Loucy (cell line): ENCODE measurements around the gene SULT1A3.

Source experiments
- EZH2phosphoT487 ChIP-seq: fragments of 200-600 bp; IDR thresholded peaks from 2 replicates; pipeline ENCODE4 v1.6.1; 2018; ENCODE audit warnings: antibody characterized with exemption, mild to moderate bottlenecking, moderate library complexity, borderline replicate concordance
- TF ChIP-seq, protein P1 (sequence below): fragments of 200-600 bp; sonication (generic); conservative IDR thresholded peaks from 2 replicates; pipeline ENCODE4 v1.5.1; 2014; ENCODE audit warnings: mild to moderate bottlenecking, antibody characterized with exemption, low read length

DNA sequence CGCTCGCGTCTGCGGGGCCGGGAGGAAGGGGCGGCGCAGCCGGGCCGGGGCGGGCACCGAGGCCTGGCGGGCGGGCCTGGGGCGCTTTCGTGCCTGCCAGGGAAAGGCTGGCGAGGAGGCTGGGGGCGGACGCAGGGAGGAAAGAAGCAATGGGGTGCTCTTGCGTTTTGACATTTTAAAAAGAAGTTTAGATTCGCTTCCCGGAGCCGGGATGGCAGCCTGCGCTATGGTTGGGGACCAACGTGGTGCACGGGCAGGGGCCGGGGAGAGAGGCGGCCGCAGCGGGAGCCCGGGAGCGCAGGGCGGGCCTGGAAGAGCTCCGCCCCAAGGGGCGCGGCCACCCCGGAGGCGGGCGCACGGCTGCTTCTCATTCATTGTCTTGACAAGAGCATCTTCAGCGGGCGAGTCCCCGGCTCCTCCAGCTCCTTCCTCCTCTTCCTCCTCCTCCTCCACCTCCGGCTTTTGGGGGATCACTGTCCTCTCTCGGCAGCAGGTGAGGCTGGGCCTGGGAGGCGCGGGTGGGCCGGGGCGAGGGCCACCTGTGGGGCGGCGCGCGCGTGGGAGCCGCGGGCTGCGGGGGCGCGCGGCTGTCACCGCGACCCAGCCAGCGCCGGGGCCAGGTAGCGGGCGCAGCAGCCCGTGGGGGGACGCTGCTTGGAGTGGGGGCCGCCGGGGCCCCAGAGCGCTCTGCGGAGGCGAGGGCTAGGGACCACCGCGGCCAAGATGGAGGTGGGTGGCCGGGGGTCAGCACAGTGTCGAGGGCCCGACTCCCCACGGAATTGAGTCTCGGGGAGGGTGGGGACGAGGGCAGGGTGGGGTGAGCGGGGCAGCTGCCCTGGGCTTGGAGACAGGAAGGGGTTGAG, 15.6 kb upstream of the SULT1A3 start, which contains the start of gene CORO1A:
- TF ChIP-seq, protein P1, sequence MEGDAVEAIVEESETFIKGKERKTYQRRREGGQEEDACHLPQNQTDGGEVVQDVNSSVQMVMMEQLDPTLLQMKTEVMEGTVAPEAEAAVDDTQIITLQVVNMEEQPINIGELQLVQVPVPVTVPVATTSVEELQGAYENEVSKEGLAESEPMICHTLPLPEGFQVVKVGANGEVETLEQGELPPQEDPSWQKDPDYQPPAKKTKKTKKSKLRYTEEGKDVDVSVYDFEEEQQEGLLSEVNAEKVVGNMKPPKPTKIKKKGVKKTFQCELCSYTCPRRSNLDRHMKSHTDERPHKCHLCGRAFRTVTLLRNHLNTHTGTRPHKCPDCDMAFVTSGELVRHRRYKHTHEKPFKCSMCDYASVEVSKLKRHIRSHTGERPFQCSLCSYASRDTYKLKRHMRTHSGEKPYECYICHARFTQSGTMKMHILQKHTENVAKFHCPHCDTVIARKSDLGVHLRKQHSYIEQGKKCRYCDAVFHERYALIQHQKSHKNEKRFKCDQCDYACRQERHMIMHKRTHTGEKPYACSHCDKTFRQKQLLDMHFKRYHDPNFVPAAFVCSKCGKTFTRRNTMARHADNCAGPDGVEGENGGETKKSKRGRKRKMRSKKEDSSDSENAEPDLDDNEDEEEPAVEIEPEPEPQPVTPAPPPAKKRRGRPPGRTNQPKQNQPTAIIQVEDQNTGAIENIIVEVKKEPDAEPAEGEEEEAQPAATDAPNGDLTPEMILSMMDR: no peak
- TF ChIP-seq EZH2phosphoT487: no peak
